Measurements from ENCODE around the gene TNNI2.

DNA sequence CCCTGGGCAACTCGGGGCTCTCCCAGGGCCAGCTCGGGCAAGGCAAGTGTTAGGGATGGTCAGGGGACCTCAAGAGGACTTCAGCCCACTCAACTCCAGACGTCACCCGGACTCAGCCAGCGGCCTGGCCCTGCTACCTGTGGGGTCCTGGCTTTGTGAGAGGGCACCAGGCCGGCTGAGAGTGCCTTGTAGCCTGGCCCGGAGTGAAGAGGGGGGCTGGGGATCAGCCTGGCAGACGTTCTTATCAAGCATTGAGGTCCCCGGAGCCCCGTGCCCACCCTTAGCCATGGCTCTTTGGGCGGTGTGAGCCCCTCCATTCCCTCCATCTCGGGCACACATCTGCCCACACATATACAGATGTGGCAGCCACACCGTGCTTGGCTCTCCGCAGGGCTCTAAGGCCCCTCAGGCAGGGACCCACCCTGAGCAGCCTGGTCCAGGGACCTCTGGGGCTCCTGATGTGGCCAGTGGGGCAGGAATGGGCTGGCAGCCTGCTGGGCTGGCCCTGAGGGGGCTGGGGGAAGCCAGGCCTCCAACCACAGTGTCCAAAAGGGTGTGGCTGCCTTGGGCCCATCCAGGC, 29.4 kb downstream of the TNNI2 start:
- TF ChIP-seq, protein P1, sequence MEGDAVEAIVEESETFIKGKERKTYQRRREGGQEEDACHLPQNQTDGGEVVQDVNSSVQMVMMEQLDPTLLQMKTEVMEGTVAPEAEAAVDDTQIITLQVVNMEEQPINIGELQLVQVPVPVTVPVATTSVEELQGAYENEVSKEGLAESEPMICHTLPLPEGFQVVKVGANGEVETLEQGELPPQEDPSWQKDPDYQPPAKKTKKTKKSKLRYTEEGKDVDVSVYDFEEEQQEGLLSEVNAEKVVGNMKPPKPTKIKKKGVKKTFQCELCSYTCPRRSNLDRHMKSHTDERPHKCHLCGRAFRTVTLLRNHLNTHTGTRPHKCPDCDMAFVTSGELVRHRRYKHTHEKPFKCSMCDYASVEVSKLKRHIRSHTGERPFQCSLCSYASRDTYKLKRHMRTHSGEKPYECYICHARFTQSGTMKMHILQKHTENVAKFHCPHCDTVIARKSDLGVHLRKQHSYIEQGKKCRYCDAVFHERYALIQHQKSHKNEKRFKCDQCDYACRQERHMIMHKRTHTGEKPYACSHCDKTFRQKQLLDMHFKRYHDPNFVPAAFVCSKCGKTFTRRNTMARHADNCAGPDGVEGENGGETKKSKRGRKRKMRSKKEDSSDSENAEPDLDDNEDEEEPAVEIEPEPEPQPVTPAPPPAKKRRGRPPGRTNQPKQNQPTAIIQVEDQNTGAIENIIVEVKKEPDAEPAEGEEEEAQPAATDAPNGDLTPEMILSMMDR (IDR thresholded peaks at IDR 0.05): no peak
- no peak for TF ChIP-seq SIN3A (IDR thresholded peaks at IDR 0.05; ENCODE audit: borderline replicate concordance, insufficient read depth, low read depth, low read length)
- TF ChIP-seq TCF7L2 (IDR thresholded peaks at IDR 0.05; ENCODE audit: low read depth, low read length): no peak
- TF ChIP-seq POLR2AphosphoS5 (IDR thresholded peaks at IDR 0.05; ENCODE audit: low read depth, low read length): no peak
- TF ChIP-seq, protein P2, sequence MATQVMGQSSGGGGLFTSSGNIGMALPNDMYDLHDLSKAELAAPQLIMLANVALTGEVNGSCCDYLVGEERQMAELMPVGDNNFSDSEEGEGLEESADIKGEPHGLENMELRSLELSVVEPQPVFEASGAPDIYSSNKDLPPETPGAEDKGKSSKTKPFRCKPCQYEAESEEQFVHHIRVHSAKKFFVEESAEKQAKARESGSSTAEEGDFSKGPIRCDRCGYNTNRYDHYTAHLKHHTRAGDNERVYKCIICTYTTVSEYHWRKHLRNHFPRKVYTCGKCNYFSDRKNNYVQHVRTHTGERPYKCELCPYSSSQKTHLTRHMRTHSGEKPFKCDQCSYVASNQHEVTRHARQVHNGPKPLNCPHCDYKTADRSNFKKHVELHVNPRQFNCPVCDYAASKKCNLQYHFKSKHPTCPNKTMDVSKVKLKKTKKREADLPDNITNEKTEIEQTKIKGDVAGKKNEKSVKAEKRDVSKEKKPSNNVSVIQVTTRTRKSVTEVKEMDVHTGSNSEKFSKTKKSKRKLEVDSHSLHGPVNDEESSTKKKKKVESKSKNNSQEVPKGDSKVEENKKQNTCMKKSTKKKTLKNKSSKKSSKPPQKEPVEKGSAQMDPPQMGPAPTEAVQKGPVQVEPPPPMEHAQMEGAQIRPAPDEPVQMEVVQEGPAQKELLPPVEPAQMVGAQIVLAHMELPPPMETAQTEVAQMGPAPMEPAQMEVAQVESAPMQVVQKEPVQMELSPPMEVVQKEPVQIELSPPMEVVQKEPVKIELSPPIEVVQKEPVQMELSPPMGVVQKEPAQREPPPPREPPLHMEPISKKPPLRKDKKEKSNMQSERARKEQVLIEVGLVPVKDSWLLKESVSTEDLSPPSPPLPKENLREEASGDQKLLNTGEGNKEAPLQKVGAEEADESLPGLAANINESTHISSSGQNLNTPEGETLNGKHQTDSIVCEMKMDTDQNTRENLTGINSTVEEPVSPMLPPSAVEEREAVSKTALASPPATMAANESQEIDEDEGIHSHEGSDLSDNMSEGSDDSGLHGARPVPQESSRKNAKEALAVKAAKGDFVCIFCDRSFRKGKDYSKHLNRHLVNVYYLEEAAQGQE (IDR thresholded peaks at IDR 0.05; ENCODE audit: insufficient read depth in 1 of 2, low read depth in 2 of 2, low read length in 1 of 2): no peak
